ENCODE measurements around the gene DDX31.

- TF ChIP-seq SUZ12 (IDR thresholded peaks at IDR 0.05): no peak
- no peak for TF ChIP-seq TARDBP (IDR thresholded peaks at IDR 0.05)
- no peak for TF ChIP-seq SP1 (IDR thresholded peaks at IDR 0.05)
- TF ChIP-seq FOXM1 (IDR thresholded peaks at IDR 0.05; ENCODE audit: borderline replicate concordance): no peak
- no peak for TF ChIP-seq BHLHE40 (IDR thresholded peaks at IDR 0.05; ENCODE audit: borderline replicate concordance)
- no peak for TF ChIP-seq LEF1 (IDR thresholded peaks at IDR 0.05; ENCODE audit: borderline replicate concordance)
- no peak for TF ChIP-seq FOXK2 (IDR thresholded peaks at IDR 0.05)
- TF ChIP-seq HDGF (IDR thresholded peaks at IDR 0.05; ENCODE audit: borderline replicate concordance): no peak
- TF ChIP-seq ELF4 (IDR thresholded peaks at IDR 0.05): no peak
Measured at GRCh38 chr9:132582276-132582785, 87.5 kb downstream of the DDX31 start, which contains the start of gene BARHL1.

All from HEK293T (cell line).